HL-60 (cell line): ENCODE results near the gene FGD3.

Experiments
- GABPA ChIP-seq: IDR thresholded peaks from 2 replicates; pipeline ENCODE4 v1.6.1; 2012; ENCODE audit warnings: low read depth
- POLR2AphosphoS5 ChIP-seq: IDR thresholded peaks from 2 replicates; pipeline ENCODE4 v1.6.1; 2012; ENCODE audit warnings: low read depth
- REST ChIP-seq: IDR thresholded peaks from 2 replicates; pipeline ENCODE4 v1.6.1; 2012; ENCODE audit warnings: low read depth; ENCODE audit not compliant: insufficient replicate concordance
- SPI1 ChIP-seq: IDR thresholded peaks from 2 replicates; pipeline ENCODE4 v1.6.1; 2012; ENCODE audit warnings: low read depth, mild to moderate bottlenecking, borderline replicate concordance
- TF ChIP-seq, protein P1 (sequence below): IDR thresholded peaks from one replicate; pipeline ENCODE4 v1.5.1; 2011; ENCODE audit warnings: low read length, control low read depth, inconsistent platforms; ENCODE audit not compliant: insufficient read depth

- no peak for TF ChIP-seq POLR2AphosphoS5
- TF ChIP-seq, protein P1, sequence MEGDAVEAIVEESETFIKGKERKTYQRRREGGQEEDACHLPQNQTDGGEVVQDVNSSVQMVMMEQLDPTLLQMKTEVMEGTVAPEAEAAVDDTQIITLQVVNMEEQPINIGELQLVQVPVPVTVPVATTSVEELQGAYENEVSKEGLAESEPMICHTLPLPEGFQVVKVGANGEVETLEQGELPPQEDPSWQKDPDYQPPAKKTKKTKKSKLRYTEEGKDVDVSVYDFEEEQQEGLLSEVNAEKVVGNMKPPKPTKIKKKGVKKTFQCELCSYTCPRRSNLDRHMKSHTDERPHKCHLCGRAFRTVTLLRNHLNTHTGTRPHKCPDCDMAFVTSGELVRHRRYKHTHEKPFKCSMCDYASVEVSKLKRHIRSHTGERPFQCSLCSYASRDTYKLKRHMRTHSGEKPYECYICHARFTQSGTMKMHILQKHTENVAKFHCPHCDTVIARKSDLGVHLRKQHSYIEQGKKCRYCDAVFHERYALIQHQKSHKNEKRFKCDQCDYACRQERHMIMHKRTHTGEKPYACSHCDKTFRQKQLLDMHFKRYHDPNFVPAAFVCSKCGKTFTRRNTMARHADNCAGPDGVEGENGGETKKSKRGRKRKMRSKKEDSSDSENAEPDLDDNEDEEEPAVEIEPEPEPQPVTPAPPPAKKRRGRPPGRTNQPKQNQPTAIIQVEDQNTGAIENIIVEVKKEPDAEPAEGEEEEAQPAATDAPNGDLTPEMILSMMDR: no peak
- no peak for TF ChIP-seq GABPA
- no peak for TF ChIP-seq SPI1
- no peak for TF ChIP-seq REST
These were observed 133.8 kb downstream of the FGD3 start for GRCh38 chr9:93081081-93081529.
